Urinary bladder (tissue), 4 donors: Measurements from ENCODE around the gene AIPL1. TPM values are rescaled to one million over a fixed set of nuclear protein-coding genes. Genes with fewer than 3 reads are reported as not detected.

ENCODE experiments used
- DNase-seq: peaks from one replicate; pipeline ENCODE4 v3.0.0-alpha.2; 2015; ENCODE audit errors: extremely low spot score
- H3K27ac ChIP-seq: one replicate; pipeline ENCODE4 v1.5.1; 2013; ENCODE audit warnings: low read depth, mild to moderate bottlenecking, moderate library complexity
- H3K36me3 ChIP-seq: one replicate; pipeline ENCODE4 v1.6.1; 2013; ENCODE audit warnings: mild to moderate bottlenecking, moderate library complexity; ENCODE audit not compliant: insufficient read depth
- H3K4me1 ChIP-seq: one replicate; pipeline ENCODE4 v1.6.1; 2013; ENCODE audit warnings: mild to moderate bottlenecking, moderate library complexity; ENCODE audit not compliant: insufficient read depth
- H3K4me3 ChIP-seq: one replicate; pipeline ENCODE4 v1.5.1; 2013; ENCODE audit warnings: low read depth, low read length
- WGBS: extraction: QIAGEN DNeasy Blood & Tissue Kit; methylation state at CpG from one replicate; pipeline ENCODE4 v1.1.7; 2013; 5-methylcytosine and 5-hydroxymethylcytosine counted together
- polyA plus RNA-seq: library from polyadenylated mRNA; stranded (reverse); fragments of 200-250 nt; gene quantifications from one replicate; pipeline ENCODE4 v1.2.3, GENCODE V29; 2013
- total RNA-seq: library from RNA; depleted of rRNA; stranded (reverse); fragments of >200 nt; gene quantifications from one replicate; pipeline ENCODE4 v1.2.3, GENCODE V29; 2014
- donor health status: healthy with polysubstance abuse.
- donor health status: healthy.

AIPL1 gene
- total and polyA plus RNA-seq, 2 donors, result not detected

GRCh38 chr17:6461246-6461645 is 26.3 kb upstream of the AIPL1 start:
- H3K4me1 ChIP-seq, result no peaks in the 10 kb centered on the region
- no peak overlapping the region for H3K27ac ChIP-seq
- no peak for DNase-seq
- no peak overlapping the region for H3K4me3 ChIP-seq
- no peaks in the 10 kb centered on the region for H3K36me3 ChIP-seq
- 91% methylated on average over 14 of the region's 14 CpGs for WGBS

DNA sequence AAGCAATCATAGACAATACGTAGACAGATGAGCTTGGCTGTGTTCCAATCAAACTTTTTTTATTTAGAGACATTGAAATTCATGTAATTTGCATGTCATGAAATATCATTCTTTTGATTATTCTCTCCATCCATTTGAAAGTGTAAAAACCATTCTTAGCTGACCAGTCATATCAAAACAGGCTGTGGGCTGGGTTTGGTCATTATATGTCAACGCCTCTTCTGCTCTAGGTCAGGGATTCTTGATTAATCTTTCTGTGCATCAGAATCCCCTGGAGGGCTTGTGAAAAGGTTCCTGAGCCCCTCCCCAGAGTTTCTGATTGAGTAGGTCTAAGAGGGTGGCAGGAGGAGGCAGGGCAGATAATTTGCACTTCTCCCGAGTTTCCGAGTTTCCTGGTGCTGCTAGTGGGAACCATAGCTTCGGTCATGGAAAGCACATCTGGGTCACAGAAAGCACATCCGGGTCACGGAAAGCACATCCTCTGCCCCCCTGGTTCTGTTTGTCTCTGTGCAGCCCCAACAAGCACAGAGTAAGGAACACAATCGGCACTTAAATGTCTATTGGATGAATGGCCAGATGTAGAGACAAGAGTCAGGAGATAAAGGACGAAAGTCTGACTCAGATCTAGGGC is 25.7 kb upstream of the AIPL1 start:
- no peaks in the 10 kb centered on the region for H3K36me3 ChIP-seq
- H3K27ac ChIP-seq, result no peak overlapping the region
- no peak for DNase-seq
- H3K4me1 ChIP-seq, result no peaks in the 10 kb centered on the region
- H3K4me3 ChIP-seq, result no peak overlapping the region
- WGBS, result 79% methylated on average over 9 of the region's 9 CpGs

DNA sequence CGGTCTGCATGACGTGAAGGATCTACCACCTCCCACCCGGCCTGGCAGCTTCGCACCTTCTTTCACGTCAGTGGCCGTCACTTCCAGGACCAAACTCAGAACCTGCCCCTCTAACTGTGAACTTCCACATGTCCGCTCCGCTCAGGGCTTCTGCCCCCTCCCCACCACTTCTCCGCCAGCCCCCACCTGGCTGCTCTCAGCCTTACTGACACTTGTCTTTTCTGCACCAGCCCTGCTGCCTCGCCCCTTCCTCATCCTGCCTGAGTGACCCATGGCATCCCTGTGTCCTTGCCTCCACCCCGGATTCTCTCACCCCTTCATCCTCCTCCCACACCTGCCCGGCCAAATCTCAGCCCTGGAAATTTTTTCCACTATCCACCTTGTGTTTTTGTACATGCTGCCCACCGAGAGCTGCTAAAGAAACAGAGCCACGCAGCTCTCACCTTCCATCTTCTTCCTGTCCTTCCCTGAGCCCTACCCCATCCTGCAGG is 23.6 kb upstream of the AIPL1 start:
- Histone ChIP-seq H3K27ac (no peak overlapping the region), H3K4me1 (no peaks in the 10 kb centered on the region), H3K36me3 (no peaks in the 10 kb centered on the region), H3K4me3 (no peak overlapping the region)
- no peak for DNase-seq
- WGBS, result 79% methylated on average over 14 of the region's 14 CpGs

- no peak overlapping the region for H3K27ac ChIP-seq
- H3K36me3 ChIP-seq, result no peaks in the 10 kb centered on the region
- H3K4me1 ChIP-seq, result no peaks in the 10 kb centered on the region
- 71% methylated on average over 10 of the region's 10 CpGs for WGBS
- DNase-seq, result no peak
- no peak overlapping the region for H3K4me3 ChIP-seq
Observed at GRCh38 chr17:6457688-6458459, 23.0 kb upstream of the AIPL1 start.

DNA sequence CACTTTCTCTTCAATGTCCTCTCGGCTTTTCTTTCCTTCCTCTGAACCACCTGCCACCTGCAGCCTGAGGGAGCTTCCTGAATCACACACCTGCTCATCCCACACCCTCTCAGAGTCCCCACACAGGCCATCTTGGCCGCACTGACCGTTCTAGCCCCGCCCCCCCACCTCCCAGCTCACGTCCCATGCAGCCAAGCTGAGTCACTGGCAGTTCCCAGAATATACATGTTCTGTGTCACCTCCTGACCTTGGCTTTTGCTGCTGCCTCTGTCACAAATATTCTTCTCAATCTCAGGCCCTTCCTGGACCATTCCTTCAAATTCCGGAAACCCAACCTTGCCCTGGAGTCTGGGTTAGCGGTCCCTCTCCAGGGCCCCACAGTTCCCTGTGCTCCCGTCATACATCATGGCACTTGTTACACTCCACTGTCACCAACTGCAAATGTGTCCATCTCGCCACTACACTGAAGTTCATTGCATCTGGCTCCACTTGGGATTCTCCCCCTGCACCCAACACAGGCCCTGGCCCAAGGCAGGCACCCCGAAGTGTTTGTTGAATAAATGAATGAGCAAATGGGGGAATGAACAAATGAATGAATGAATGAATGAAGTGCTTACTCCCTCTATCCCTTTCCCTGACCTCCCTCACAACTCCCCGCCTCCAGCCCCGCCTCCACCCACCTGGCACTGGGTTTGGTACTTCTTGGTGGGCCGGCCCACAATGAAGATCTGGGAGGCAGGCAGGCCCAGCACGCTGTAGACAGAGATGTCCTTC is 22.2 kb upstream of the AIPL1 start:
- no peak overlapping the region for H3K4me3 ChIP-seq
- 75% methylated on average over 14 of the region's 14 CpGs for WGBS
- DNase-seq, result no peak
- no peak overlapping the region for H3K27ac ChIP-seq
- H3K36me3 ChIP-seq, result no peaks in the 10 kb centered on the region
- H3K4me1 ChIP-seq, result no peaks in the 10 kb centered on the region

DNA sequence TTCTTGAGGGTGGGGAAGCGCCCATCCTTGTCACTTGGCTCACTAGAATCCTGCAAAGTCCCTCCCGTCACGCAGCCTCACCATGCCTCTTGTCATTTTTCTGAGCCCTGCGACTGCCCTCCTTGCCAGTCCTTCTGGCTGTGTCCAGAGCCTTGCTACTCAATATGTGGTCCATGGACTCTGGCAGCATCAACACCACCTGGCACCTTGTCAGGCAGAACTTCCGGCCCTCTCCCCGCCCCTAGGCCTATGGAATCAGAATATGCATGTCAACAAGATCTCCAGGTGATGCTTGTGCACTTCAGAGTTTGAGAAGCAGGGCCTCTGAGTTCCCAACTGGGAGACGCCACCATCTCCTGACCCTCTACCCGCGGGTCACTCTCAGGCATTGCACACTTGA is 21.4 kb upstream of the AIPL1 start:
- Histone ChIP-seq H3K4me3 (no peak overlapping the region), H3K36me3 (no peaks in the 10 kb centered on the region), H3K4me1 (no peaks in the 10 kb centered on the region), H3K27ac (no peak overlapping the region)
- no peak for DNase-seq
- WGBS, result 93% methylated on average over 9 of the region's 9 CpGs

DNA sequence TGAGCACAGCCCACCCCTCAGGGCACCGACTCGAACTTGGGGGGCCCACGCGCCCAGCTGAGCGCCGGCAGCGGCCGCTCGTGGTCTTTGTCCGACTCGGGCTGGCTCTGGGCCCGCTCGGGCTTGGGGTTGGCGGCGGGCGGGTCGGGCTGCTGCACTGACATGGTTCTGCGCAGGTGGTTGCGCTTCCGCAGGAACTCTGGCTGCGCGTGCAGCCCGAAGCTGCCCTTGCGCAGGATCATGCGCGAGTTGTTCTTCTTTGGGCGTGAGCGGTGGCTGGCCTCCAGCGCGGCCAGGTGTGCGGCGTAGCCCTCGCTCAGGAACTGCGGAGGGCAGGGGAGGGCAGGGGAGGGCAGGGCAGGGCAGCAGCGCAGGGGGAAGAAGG is 20.4 kb upstream of the AIPL1 start:
- H3K4me3 ChIP-seq, result no peak overlapping the region
- no peak overlapping the region for H3K27ac ChIP-seq
- H3K4me1 ChIP-seq, result no peaks in the 10 kb centered on the region
- no peak for DNase-seq
- WGBS, result 13% methylated on average over 35 of the region's 35 CpGs
- H3K36me3 ChIP-seq, result no peaks in the 10 kb centered on the region

GRCh38 chr17:6454495-6455320 is 19.8 kb upstream of the AIPL1 start:
- Histone ChIP-seq H3K4me3 (no peak overlapping the region), H3K36me3 (no peaks in the 10 kb centered on the region), H3K4me1 (no peaks in the 10 kb centered on the region), H3K27ac (no peak overlapping the region)
- 47% methylated on average over 35 of the region's 35 CpGs for WGBS
- DNase-seq, result no peak

DNA sequence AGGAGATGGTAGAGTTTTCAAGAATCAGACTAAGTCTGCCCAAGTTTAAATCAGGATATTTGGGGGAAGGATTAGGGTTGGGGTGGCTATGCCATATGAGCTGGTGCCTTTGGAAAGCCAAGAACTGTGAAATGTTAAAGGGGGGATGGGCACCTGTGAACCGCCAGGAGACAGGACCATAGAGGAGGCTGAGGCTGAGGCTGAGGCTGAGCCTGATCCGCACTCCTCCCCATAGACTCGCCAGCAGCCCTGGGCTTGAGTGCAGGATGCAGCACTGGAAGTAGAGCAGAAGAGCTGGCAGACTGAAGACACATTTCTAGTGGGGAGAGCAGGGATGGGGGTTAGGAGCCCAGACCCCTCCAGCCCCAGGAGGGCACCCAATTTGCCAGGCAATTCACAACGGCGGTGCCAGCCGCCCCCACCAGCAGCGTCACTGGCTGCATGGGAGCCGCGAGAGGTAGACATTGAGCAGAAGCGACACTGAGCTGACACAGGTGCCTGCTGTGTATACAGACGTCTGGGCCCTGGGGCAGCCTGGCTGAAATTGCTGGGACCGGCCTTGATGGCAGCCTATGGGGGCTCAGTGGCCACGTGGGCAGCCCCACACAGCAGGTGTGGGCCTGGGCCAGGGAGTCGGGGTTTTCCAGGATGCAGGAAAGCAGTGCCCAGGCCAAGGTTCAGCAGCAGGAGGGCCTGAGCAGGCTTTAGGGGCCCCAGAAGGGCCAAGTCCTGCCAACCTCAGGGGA is 18.5 kb upstream of the AIPL1 start:
- Histone ChIP-seq H3K27ac (no peak overlapping the region), H3K4me1 (no peaks in the 10 kb centered on the region), H3K36me3 (no peaks in the 10 kb centered on the region), H3K4me3 (no peak overlapping the region)
- 69% methylated on average over 14 of the region's 14 CpGs for WGBS
- DNase-seq, result no peak

- no peaks in the 10 kb centered on the region for H3K36me3 ChIP-seq
- 86% methylated on average over 10 of the region's 10 CpGs for WGBS
Observed at GRCh38 chr17:6452471-6453266, 17.7 kb upstream of the AIPL1 start.

GRCh38 chr17:6450926-6451832 is 16.3 kb upstream of the AIPL1 start:
- DNase-seq, result no peak
- no peak overlapping the region for H3K27ac ChIP-seq
- no peaks in the 10 kb centered on the region for H3K36me3 ChIP-seq
- no peaks in the 10 kb centered on the region for H3K4me1 ChIP-seq
- H3K4me3 ChIP-seq, result no peak overlapping the region
- WGBS, result 46% methylated on average over 12 of the region's 12 CpGs

More at GRCh38 chr17:6452471-6453266, 17.7 kb upstream of the AIPL1 start:
- no peak overlapping the region for H3K4me3 ChIP-seq
- no peak overlapping the region for H3K27ac ChIP-seq
- DNase-seq, result no peak
- H3K4me1 ChIP-seq, result no peaks in the 10 kb centered on the region
